Liver (tissue), 9 donors: ENCODE data around the gene ENTHD1. TPM values are rescaled to one million over a fixed set of nuclear protein-coding genes. Genes with fewer than 3 reads are reported as not detected.
"Not testable (repeated sequence)": the region's sequence is repeated elsewhere in the genome, so short reads cannot be mapped to it uniquely, and the experiment has no call there.

ENCODE experiments used
- DNase-seq: peaks from one replicate; pipeline ENCODE4 v3.0.0-alpha.2; 2017; ENCODE audit warnings: low spot score
- H3K27ac ChIP-seq, 2 donors: one replicate each; pipeline ENCODE4 v1.7.0; 2013; ENCODE audit warnings: inconsistent platforms in 2 of 2, low read length in 2 of 2, control low read depth in 1 of 2, low read depth in 1 of 2, mild to moderate bottlenecking in 1 of 2
- H3K27me3 ChIP-seq, 4 donors: one replicate each; pipeline versions ENCODE4 v1.6.1 to v1.7.0; 2013; ENCODE audit warnings: low read length in 3 of 4, inconsistent platforms in 1 of 4, mild to moderate bottlenecking in 1 of 4, moderate library complexity in 1 of 4; ENCODE audit not compliant: control insufficient read depth in 4 of 4, insufficient read depth in 4 of 4
- H3K36me3 ChIP-seq, 4 donors: one replicate each; pipeline versions ENCODE4 v1.6.1 to v1.7.0; 2013; ENCODE audit warnings: low read length in 3 of 4, mild to moderate bottlenecking in 3 of 4, low read depth in 1 of 4, moderate library complexity in 1 of 4; ENCODE audit not compliant: control insufficient read depth in 4 of 4, insufficient read depth in 3 of 4
- H3K4me1 ChIP-seq, 4 donors: one replicate each; pipeline versions ENCODE4 v1.6.1 to v1.7.0; 2013; ENCODE audit warnings: low read length in 3 of 4, mild to moderate bottlenecking in 3 of 4, moderate library complexity in 1 of 4; ENCODE audit not compliant: control insufficient read depth in 4 of 4, insufficient read depth in 4 of 4
- H3K4me3 ChIP-seq, 3 donors: one replicate each; pipeline versions ENCODE4 v1.6.1 to v1.7.0; 2013; ENCODE audit warnings: low read length in 3 of 3, control low read depth in 1 of 3, low read depth in 1 of 3, mild to moderate bottlenecking in 1 of 3
- H3K9ac ChIP-seq, 2 donors: one replicate each; pipeline ENCODE4 v1.7.0; 2013; ENCODE audit warnings: low read length in 2 of 2, mild to moderate bottlenecking in 2 of 2, moderate library complexity in 2 of 2, control low read depth in 1 of 2, low read depth in 1 of 2
- H3K9me3 ChIP-seq, 4 donors: one replicate each; pipeline versions ENCODE4 v1.6.1 to v1.7.0; 2013; ENCODE audit warnings: low read length in 3 of 4; ENCODE audit not compliant: control insufficient read depth in 4 of 4
- ATF3 ChIP-seq: IDR thresholded peaks from 2 replicates; pipeline ENCODE4 v1.6.1; 2016; ENCODE audit warnings: antibody characterized with exemption
- FOXA1 ChIP-seq: IDR thresholded peaks from 2 replicates; pipeline ENCODE4 v1.6.1; 2016; ENCODE audit warnings: antibody characterized with exemption
- FOXA2 ChIP-seq: IDR thresholded peaks from 2 replicates; pipeline ENCODE4 v1.6.1; 2016; ENCODE audit warnings: antibody characterized with exemption
- JUND ChIP-seq, 2 donors: IDR thresholded peaks; 2 replicates each; pipeline ENCODE4 v1.6.1; 2016; ENCODE audit warnings: antibody characterized with exemption in 2 of 2
- MAX ChIP-seq: IDR thresholded peaks from 2 replicates; pipeline ENCODE4 v1.6.1; 2016; ENCODE audit warnings: antibody characterized with exemption
- NR2F2 ChIP-seq: IDR thresholded peaks from 2 replicates; pipeline ENCODE4 v1.6.1; 2016; ENCODE audit warnings: antibody characterized with exemption
- REST ChIP-seq: IDR thresholded peaks from 2 replicates; pipeline ENCODE4 v1.6.1; 2016; ENCODE audit warnings: antibody characterized with exemption, mild to moderate bottlenecking
- RXRA ChIP-seq, 2 donors: IDR thresholded peaks; 2 replicates each; pipeline ENCODE4 v1.6.1; 2017 to 2018; ENCODE audit warnings: antibody characterized with exemption in 2 of 2, mild to moderate bottlenecking in 1 of 2
- SP1 ChIP-seq: IDR thresholded peaks from 2 replicates; pipeline ENCODE4 v1.6.1; 2018; ENCODE audit warnings: antibody characterized with exemption, mild to moderate bottlenecking
- TAF1 ChIP-seq: conservative IDR thresholded peaks from 2 replicates; pipeline ENCODE4 v1.6.1; 2016; ENCODE audit warnings: antibody characterized with exemption, mild to moderate bottlenecking
- ZBTB33 ChIP-seq: IDR thresholded peaks from 2 replicates; pipeline ENCODE4 v1.6.1; 2016; ENCODE audit warnings: antibody characterized with exemption
- WGBS: extraction: QIAGEN DNeasy Blood & Tissue Kit; methylation state at CpG from one replicate; pipeline ENCODE4 v1.1.7; 2013; 5-methylcytosine and 5-hydroxymethylcytosine counted together
- polyA plus RNA-seq, 2 donors: library from polyadenylated mRNA; stranded (reverse) in 1 of 2; unstranded in 1 of 2; fragments of 200-250 nt in 1 of 2; fragments of >200 nt in 1 of 2; fragmentation: Nextera tagmentation in 1 of 2; extraction: Ambion mirVana in 1 of 2; gene quantifications; one replicate each; pipeline versions ENCODE4 v1.2.1 to v1.2.3, GENCODE V29; 2013 to 2015
- total RNA-seq, 2 donors: library from RNA; depleted of rRNA; stranded (reverse); fragments of >200 nt; gene quantifications; one replicate each; pipeline ENCODE4 v1.2.3, GENCODE V29; 2014
- donor health status: healthy.
- donor health status: healthy.
- donor health status: healthy.
- donor health status: healthy.
- donor health status: healthy.

The ENTHD1 gene
- total and polyA plus RNA-seq, 4 donors = not detected

GRCh38 chr22:39734866-39735265 lies 158.7 kb downstream of the ENTHD1 start (continued):
- TF ChIP-seq REST (no peak), SP1 (no peak), FOXA1 (no peak), MAX (no peak), ATF3 (no peak), NR2F2 (no peak)

GRCh38 chr22:39734046-39734445 lies 159.5 kb downstream of the ENTHD1 start:
- H3K36me3 ChIP-seq, H3K4me3 ChIP-seq, H3K4me1 ChIP-seq, H3K9me3 ChIP-seq, DNase-seq, H3K9ac ChIP-seq, H3K27ac ChIP-seq: not testable (repeated sequence)
- 61% methylated on average over 1 of the region's 1 CpG for WGBS
- peaks cover 0 to 13% (median 2%) of the 10 kb centered on the region in 4 donors for H3K27me3 ChIP-seq

GRCh38 chr22:39733191-39733590 lies 160.4 kb downstream of the ENTHD1 start:
- no peaks in the 10 kb centered on the region for H3K4me1 ChIP-seq
- no peak overlapping the region for H3K27ac ChIP-seq
- WGBS = 65% methylated on average over 2 of the region's 2 CpGs

More at GRCh38 chr22:39733191-39733590, 160.4 kb downstream of the ENTHD1 start:
- Histone ChIP-seq H3K4me3 (no peak overlapping the region), H3K27me3 (peaks cover 0 to 13% (median 0%) of the 10 kb centered on the region in 4 donors), H3K36me3 (no peaks in the 10 kb centered on the region), H3K9ac (no peak overlapping the region), H3K9me3 (no peaks in the 10 kb centered on the region)
- no peak for DNase-seq
- TF ChIP-seq JUND (IDR thresholded peaks at IDR 0.05) (no peak), ZBTB33 (no peak), FOXA1 (no peak), TAF1 (no peak), RXRA (IDR thresholded peaks at IDR 0.05) (no peak), FOXA2 (no peak)
